ENCODE data around the gene CD7.

Gene CD7

DNA sequence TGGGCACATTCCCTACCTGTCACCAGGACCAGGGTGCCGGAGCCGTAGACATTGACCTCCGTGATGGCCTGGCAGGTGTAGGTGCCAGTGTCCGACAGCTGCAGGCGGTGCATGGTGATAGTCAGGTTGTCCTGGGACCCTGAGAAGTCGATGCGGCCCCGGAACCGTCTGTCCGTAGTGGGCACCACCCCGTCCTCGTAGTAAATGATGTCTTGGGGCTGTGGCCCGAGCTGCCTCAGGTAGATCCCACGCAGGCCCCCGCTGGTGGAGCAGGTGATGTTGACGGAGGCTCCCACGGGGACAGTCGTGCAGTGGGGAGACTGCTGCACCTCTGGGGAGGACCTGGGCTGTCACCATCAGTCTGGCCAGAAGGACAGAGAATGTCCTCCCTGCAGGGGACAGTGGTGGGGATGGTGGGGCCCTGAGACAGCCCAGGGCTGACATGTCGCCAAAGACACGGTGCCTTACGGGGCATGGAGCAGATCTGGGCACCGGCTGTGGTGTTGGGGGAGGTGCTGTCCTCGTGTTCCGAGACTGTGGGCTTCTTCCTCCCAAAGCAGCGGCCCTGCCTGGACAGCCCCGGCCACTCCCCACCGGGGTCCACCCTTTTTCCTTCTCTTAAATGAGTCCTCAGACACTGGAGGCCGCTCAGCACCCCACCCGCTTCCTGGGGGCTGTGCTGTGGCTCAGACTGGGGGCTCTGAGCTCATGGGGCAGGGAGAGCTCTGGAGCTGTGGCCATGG lies 586 bp downstream of the CD7 start:
- DNase-seq (ENCODE audit: extremely low read depth in 1 of 2, low read depth in 1 of 2) = no peak

DNA sequence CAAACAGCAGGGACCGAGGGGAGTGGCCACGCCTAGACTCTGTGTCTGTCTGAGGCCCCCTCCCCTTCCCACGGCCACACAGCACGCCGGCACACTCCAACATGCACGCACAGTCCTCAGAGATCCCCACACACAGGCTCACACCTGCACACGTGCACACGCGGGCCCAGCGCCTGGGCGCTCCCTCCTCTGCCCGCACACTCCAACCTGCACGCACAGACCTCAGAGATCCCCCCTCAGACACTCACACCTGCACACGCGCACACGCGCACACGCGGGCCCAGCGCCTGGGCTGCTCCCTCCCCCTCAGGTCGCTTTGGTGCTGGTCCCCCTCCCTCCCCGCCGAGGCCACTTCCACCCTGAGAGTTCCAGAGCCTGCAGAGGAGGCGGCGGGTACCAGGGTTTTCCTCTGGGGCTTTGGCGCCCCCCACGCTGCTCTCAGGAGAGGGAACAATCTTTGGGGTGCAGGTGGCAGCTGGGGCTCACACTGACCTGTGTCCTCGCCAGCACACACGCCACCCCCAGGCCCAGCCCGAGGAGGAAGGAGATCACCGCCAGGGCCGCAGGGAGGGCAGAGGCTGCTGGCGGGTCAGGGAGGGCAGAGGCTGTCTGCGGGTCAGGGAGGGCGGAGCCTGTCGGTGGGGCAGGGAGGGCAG lies 1.6 kb downstream of the CD7 start:
- no peak for DNase-seq (ENCODE audit: extremely low read depth in 1 of 2, low read depth in 1 of 2)

- DNase-seq (ENCODE audit: extremely low read depth in 1 of 2, low read depth in 1 of 2) = no peak
Observed at GRCh38 chr17:82314727-82315605, 2.4 kb downstream of the CD7 start.

DNA sequence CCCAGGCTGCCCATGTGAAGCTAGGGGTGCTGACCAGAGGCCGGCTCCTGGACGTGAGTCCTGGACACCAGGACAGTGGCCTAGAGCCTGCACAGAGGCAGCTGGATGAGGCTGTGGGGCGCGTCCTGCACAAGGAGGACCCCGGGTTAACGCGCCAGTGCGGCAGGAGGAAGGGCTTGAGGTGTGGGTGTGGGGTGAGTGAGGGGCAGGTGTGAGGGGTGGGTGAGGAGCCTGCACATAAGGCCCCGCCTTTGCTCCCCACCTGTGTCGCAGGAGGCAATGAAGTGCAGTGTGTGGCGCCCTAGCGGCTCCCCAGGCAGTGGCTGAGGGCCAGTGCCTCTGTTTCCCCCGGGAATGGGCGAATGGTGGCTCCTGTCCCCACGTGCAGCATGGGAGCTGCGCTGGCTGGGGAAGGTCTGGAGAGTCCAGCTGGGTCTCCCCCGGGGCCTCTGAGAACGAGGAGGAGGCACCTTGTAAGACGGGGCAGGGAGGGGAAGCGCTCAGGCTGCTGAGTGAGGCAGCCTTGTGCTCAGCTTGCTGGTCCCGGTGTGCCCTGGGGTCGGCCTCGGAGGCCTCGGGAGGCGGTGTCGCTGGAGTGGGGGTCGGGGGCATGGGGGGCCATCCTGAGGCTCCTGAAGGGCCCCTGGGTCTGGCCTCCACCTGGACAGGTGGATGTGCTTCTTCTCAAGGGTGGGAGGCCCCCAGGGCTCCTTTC lies 3.2 kb downstream of the CD7 start:
- DNase-seq (ENCODE audit: extremely low read depth in 1 of 2, low read depth in 1 of 2) = no peak

- no peak for DNase-seq (ENCODE audit: extremely low read depth in 1 of 2, low read depth in 1 of 2)
Observed at GRCh38 chr17:82313195-82314011, 4.0 kb downstream of the CD7 start.

DNA sequence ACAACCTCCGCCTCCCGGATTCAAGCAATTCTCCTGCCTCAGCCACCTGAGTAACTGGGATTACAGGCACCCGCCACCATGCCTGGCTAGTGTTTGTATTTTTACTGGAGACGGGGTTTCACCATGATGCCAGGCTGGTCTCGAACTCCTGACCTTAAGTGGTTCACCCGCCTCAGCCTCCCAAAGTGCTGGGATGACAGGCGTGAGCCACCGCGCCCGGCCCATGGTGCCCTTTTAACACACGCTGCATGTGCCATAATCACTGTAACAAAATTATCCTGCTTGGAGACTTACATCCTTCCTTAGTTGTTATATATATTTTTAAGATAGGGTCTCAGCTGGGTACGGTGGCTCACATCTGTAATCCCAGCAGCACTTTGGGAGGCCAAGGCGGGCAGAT lies 5.4 kb downstream of the CD7 start:
- DNase-seq (ENCODE audit: extremely low read depth in 1 of 2, low read depth in 1 of 2) = no peak

DNA sequence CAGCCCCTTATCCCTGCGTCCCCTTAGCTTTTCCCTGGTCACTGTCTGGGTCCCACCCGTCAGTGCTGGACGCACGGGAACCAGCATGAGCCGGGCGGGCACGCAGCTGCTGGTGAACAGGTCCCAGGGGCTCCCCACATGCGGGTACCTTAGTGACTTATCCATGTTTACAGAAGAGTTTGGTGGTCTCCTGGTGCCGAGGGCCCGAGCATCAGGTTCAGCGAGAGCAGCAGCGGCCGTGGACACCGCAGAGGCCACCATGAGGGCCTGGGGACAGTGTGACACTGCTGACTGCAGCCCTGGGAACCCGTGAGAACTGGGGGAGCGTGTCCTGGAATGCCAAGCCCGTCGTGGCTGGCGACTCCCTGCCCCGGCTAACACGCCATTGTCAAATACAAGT lies 6.5 kb downstream of the CD7 start:
- no peak for DNase-seq (ENCODE audit: extremely low read depth in 1 of 2, low read depth in 1 of 2)

GRCh38 chr17:82309656-82310570 lies 7.5 kb downstream of the CD7 start:
- no peak for DNase-seq (ENCODE audit: extremely low read depth in 1 of 2, low read depth in 1 of 2)

- DNase-seq (ENCODE audit: extremely low read depth in 1 of 2, low read depth in 1 of 2) = no peak
Observed at GRCh38 chr17:82305727-82306300, 11.6 kb downstream of the CD7 start.

- DNase-seq (ENCODE audit: extremely low read depth in 1 of 2, low read depth in 1 of 2) = no peak
Observed at GRCh38 chr17:82304826-82305726, 12.3 kb downstream of the CD7 start.

DNA sequence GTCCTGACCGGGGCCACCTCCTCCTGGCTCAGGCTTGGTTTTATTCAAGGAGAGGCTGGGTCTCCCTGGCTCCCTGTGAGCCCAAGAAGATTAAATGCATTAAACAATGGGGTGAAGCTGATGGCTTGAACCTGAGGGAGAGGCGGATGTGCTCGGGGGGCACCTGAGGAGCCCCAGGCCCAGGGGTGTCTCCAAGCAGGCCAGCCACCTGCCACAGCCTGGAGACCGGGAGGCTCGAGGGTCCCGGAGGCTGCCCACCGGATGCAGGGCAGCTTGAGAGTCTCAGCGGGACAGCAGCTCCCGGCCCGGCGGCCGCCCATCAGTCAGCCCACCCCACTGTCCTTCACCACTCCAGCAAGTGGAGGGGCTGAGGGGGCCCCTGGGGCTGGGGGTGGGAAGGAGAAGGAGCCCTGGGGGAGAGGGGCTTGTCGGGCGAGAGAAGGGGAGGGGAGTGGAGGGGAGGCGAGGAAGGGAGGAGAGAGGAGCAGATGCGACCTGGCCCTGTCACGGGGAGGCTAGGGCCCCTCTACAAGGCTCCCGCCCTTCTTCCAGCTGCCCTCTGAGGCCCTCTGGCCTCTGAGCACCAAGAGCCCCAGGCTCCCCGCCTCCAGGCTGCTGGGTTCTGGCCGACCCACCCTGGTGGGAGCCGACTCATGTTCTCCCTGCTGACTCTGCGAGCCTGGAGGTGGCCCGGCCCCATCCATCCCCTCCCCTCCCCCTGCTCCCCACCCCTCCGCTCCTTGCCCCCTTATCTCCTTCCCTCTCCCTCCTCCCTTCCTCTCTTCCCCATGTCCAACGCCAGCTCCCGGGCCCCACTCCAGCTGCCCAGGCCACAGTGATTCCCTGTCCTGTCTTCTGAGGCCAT lies 13.2 kb downstream of the CD7 start:
- DNase-seq (ENCODE audit: extremely low read depth in 1 of 2, low read depth in 1 of 2) = no peak

GRCh38 chr17:82302991-82303943 lies 14.1 kb downstream of the CD7 start:
- no peak for DNase-seq (ENCODE audit: extremely low read depth in 1 of 2, low read depth in 1 of 2)

DNA sequence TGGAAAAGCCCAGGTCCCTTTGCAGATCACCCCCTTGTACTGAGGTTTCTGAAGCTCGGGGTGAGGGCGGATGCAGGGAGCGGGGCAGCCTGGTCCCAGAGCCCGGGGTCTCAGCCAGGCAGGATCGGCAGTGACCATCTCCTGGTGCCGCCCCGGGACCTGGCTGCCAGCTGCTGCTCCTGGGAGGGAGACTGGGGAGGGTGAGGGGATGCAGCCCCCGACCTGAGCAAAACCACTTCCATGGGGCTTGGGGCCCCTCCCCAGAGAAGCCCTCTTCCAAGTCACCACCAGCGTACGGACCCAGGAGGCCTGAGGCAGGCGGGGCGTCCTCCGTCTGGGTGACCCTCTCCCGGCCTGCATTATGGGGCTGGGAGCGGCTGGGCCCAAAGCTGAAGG lies 14.8 kb downstream of the CD7 start:
- DNase-seq (ENCODE audit: extremely low read depth in 1 of 2, low read depth in 1 of 2) = no peak

DNA sequence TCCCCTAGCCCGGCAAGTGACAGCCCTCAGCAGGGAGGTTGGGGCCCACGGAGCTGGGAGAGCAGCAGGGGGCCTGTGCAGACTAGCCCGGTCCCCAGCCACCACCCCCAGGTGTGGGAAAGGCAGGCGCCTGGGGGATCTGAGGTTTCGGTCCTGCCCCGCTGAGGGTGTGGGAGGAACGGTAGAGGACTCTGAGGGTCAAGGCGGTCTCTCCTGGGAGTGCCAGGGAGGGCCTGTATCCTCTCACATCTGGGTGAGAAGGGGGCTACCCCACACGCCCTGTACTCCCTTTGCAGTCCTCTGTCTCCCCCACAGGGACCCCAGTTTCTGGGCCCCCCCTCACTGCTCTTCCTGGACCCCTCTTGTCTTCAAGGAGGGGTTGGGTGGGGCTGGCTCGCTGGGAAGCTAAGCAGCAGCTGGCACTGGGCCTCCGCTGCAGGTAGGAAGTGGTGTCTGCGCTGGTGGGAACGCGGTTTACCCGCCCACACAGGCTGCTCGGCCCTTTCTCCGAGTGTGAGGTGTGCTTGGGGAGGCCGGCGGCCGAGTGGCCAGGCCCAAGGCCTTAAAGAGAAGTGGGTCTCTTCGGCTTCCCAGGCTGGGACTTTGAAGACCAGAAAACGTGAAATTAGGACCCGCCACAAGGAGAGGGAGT lies 15.4 kb downstream of the CD7 start:
- peak in 1 of 2 donors; percentile 71 for DNase-seq (ENCODE audit: extremely low read depth in 1 of 2, low read depth in 1 of 2)

- no peak for DNase-seq (ENCODE audit: extremely low read depth in 1 of 2, low read depth in 1 of 2)
Observed at GRCh38 chr17:82301300-82301915, 16.0 kb downstream of the CD7 start.

Data from stimulated activated CD8-positive, alpha-beta memory T cell treated with anti-CD3 and anti-CD28 coated beads, Interleukin-7, amount 100 ng/mL, for 48 hours (primary cell).